Neuron (in vitro differentiated cells): ENCODE data around the gene FAM89B.
A peak's percentile ranks its signal among the peaks of the same experiment; 100 is the strongest.

ENCODE experiments used
- H2AFZ ChIP-seq: one replicate; pipeline ENCODE4 v1.6.1; 2013; ENCODE audit warnings: low read depth, mild to moderate bottlenecking, inconsistent platforms, low read length, moderate library complexity
- H3K27me3 ChIP-seq: one replicate; pipeline ENCODE4 v1.6.1; 2013; ENCODE audit warnings: low read length; ENCODE audit not compliant: insufficient read depth
- H3K36me3 ChIP-seq: one replicate; pipeline ENCODE4 v1.6.1; 2013; ENCODE audit warnings: low read length; ENCODE audit not compliant: insufficient read depth
- H3K4me1 ChIP-seq: one replicate; pipeline ENCODE4 v1.6.1; 2013; ENCODE audit warnings: low read length; ENCODE audit not compliant: insufficient read depth
- H3K4me3 ChIP-seq: 2 replicates; pipeline ENCODE4 v1.5.1; 2013; ENCODE audit warnings: mild to moderate bottlenecking, low read length, moderate library complexity
- H3K9me3 ChIP-seq: one replicate; pipeline ENCODE4 v1.6.1; 2013; ENCODE audit warnings: low read length

FAM89B gene

GRCh38 chr11:65613091-65613928, 41.0 kb downstream of the FAM89B start:
- H3K27me3 ChIP-seq = no peaks in the 10 kb centered on the region
- H3K9me3 ChIP-seq = no peaks in the 10 kb centered on the region
- peak overlapping the region; percentile 83 for H3K4me3 ChIP-seq
- H3K36me3 ChIP-seq = peaks cover 20% of the 10 kb centered on the region
- peak overlapping the region; percentile 49 for H2AFZ ChIP-seq
- H3K4me1 ChIP-seq = peaks cover 47% of the 10 kb centered on the region

GRCh38 chr11:65615229-65615949, 43.1 kb downstream of the FAM89B start, which contains the start of gene PCNX3:
Gene PCNX3, plus strand, starts transcription at chr11:65615776. Its CDS starts 536 bp downstream, at chr11:65616312.
- Histone ChIP-seq H3K4me3 (peak within 1 kb of the TSS; percentile 83), H3K4me1 (peaks cover 47% of the 10 kb centered on the region), H3K27me3 (no peaks in the 10 kb centered on the region), H3K36me3 (peaks cover 35% of the 10 kb centered on the region), H3K9me3 (no peaks in the 10 kb centered on the region), H2AFZ (peak within 1 kb of the TSS; percentile 49)

- no peaks in the 10 kb centered on the region for H3K9me3 ChIP-seq
- no peaks in the 10 kb centered on the region for H3K27me3 ChIP-seq
- H3K36me3 ChIP-seq = peaks cover 36% of the 10 kb centered on the region
- peak overlapping the region; percentile 83 for H3K4me3 ChIP-seq
- H3K4me1 ChIP-seq = peaks cover 43% of the 10 kb centered on the region
- no peak overlapping the region for H2AFZ ChIP-seq
These were observed 43.7 kb downstream of the FAM89B start for GRCh38 chr11:65615950-65616574.

- H3K9me3 ChIP-seq = no peaks in the 10 kb centered on the region
- H3K27me3 ChIP-seq = no peaks in the 10 kb centered on the region
- peaks cover 38% of the 10 kb centered on the region for H3K4me1 ChIP-seq
- H3K4me3 ChIP-seq = peak overlapping the region; percentile 83
- H3K36me3 ChIP-seq = peaks cover 40% of the 10 kb centered on the region
- H2AFZ ChIP-seq = no peak overlapping the region
These were observed 44.2 kb downstream of the FAM89B start for GRCh38 chr11:65616575-65617001.

- Histone ChIP-seq H3K4me3 (peak overlapping the region; percentile 83), H3K36me3 (peaks cover 46% of the 10 kb centered on the region), H2AFZ (no peak overlapping the region), H3K9me3 (no peaks in the 10 kb centered on the region), H3K4me1 (peaks cover 31% of the 10 kb centered on the region), H3K27me3 (no peaks in the 10 kb centered on the region)
These were observed 45.0 kb downstream of the FAM89B start for GRCh38 chr11:65617136-65617850.

DNA sequence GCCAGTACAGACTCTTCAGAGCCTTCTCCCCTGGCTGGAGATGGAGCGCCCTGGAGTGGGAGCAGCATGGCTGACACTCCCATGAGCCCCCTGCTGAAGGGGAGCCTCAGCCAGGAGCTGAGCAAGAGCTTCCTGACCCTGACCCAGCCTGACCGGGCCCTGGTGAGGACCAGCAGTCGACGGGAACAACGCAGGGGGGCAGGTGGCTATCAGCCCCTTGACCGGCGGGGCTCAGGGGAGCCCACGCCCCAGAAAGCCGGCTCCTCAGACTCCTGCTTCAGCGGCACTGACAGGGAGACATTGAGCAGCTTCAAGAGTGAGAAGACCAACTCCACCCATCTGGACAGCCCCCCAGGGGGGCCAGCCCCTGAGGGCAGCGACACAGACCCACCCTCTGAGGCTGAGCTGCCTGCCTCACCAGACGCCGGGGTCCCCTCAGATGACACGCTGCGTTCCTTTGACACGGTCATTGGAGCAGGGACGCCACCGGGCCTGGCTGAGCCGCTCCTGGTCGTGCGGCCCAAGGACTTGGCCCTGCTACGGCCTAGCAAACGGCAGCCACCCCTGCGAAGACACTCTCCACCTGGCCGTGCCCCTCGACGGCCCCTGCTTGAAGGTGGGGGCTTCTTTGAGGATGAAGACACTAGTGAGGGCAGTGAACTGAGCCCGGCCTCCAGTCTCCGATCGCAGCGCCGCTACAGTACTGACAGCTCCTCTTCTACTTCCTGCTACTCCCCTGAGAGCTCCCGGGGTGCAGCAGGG, 45.8 kb downstream of the FAM89B start:
- Histone ChIP-seq H2AFZ (no peak overlapping the region), H3K36me3 (peaks cover 51% of the 10 kb centered on the region), H3K4me1 (peaks cover 23% of the 10 kb centered on the region), H3K27me3 (no peaks in the 10 kb centered on the region), H3K4me3 (no peak overlapping the region), H3K9me3 (no peaks in the 10 kb centered on the region)

DNA sequence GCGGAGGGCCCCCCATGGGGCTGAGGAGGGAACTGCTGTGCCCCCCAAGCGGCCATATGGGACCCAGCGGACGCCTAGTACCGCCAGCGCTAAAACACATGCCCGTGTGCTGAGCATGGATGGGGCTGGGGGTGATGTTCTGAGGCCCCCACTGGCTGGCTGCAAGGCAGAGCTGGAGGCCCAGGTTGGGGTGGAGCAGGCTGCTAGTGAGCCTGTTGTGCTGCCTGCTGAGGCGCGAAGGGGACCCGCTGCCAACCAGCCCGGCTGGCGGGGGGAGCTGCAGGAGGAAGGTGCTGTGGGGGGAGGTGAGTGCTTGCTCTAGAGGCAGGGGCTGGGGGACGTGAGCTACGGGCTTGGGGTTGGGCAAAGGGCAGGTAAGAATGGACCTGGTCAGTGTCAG, 46.4 kb downstream of the FAM89B start:
- no peaks in the 10 kb centered on the region for H3K9me3 ChIP-seq
- no peak overlapping the region for H2AFZ ChIP-seq
- H3K27me3 ChIP-seq = no peaks in the 10 kb centered on the region
- peaks cover 54% of the 10 kb centered on the region for H3K36me3 ChIP-seq
- no peak overlapping the region for H3K4me3 ChIP-seq
- peaks cover 19% of the 10 kb centered on the region for H3K4me1 ChIP-seq

GRCh38 chr11:65619281-65619928, 47.1 kb downstream of the FAM89B start:
- H2AFZ ChIP-seq = no peak overlapping the region
- H3K4me3 ChIP-seq = no peak overlapping the region
- H3K9me3 ChIP-seq = no peaks in the 10 kb centered on the region
- peaks cover 13% of the 10 kb centered on the region for H3K4me1 ChIP-seq
- H3K36me3 ChIP-seq = peaks cover 59% of the 10 kb centered on the region
- H3K27me3 ChIP-seq = no peaks in the 10 kb centered on the region

GRCh38 chr11:65620666-65621065, 48.3 kb downstream of the FAM89B start:
- peaks cover 69% of the 10 kb centered on the region for H3K36me3 ChIP-seq
- H3K4me3 ChIP-seq = no peak overlapping the region
- H2AFZ ChIP-seq = no peak overlapping the region
- H3K27me3 ChIP-seq = no peaks in the 10 kb centered on the region
- no peaks in the 10 kb centered on the region for H3K9me3 ChIP-seq
- peaks cover 13% of the 10 kb centered on the region for H3K4me1 ChIP-seq

- Histone ChIP-seq H2AFZ (no peak overlapping the region), H3K4me3 (no peak overlapping the region), H3K4me1 (peaks cover 10% of the 10 kb centered on the region), H3K27me3 (no peaks in the 10 kb centered on the region), H3K36me3 (peaks cover 77% of the 10 kb centered on the region), H3K9me3 (no peaks in the 10 kb centered on the region)
These were observed 49.1 kb downstream of the FAM89B start for GRCh38 chr11:65621460-65621859.

- H3K36me3 ChIP-seq = peaks cover 80% of the 10 kb centered on the region
- no peaks in the 10 kb centered on the region for H3K27me3 ChIP-seq
- no peak overlapping the region for H2AFZ ChIP-seq
- H3K4me3 ChIP-seq = no peak overlapping the region
- peaks cover 4% of the 10 kb centered on the region for H3K4me1 ChIP-seq
- no peaks in the 10 kb centered on the region for H3K9me3 ChIP-seq
These were observed 49.7 kb downstream of the FAM89B start for GRCh38 chr11:65622011-65622410.

DNA sequence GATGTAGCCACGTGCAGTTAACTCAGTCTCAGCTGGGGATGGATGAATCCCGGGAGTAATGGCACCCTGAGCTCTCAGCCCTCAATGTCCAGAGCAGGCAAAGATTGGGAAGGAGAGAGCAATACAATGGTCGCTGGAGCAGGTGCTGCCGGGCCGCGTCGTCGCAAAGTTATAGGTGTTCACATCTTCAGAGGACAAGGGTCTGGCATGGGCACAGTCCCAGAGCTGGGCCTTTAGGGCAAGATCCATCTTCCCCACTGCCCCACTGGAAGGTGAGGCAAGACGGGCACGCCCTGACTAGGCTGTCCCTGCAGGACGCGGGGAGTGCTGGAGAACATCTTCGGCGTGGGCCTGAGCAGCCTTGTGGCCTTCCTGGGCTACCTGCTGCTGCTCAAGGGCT, 50.8 kb downstream of the FAM89B start:
- peaks cover 80% of the 10 kb centered on the region for H3K36me3 ChIP-seq
- no peaks in the 10 kb centered on the region for H3K27me3 ChIP-seq
- H3K4me1 ChIP-seq = no peaks in the 10 kb centered on the region
- no peaks in the 10 kb centered on the region for H3K9me3 ChIP-seq
- no peak overlapping the region for H2AFZ ChIP-seq
- H3K4me3 ChIP-seq = no peak overlapping the region
